HepG2 (cell line): ENCODE measurements around the gene PROC. TPM values are rescaled to one million over a fixed set of nuclear protein-coding genes. Genes with fewer than 3 reads are reported as not detected.

ENCODE experiments used
- ATAC-seq: fragments of 200-7000 bp; cut with Tn5 transposase; 3 replicates; pipeline ENCODE4 v1.9.1; 2020; ENCODE audit warnings: mild to moderate bottlenecking, moderate library complexity
- BruUV-seq: library from RNA; stranded (reverse); fragments of 400-500 nt; replicated peaks from 2 replicates; lab custom pipeline; 2021; lab: Mats Ljungman, UMichigan
- CTCF ChIA-PET: fragments of 300-600 bp; formaldehyde crosslinking; extraction: SDS; loops from one replicate; lab custom pipeline; 2021; ENCODE audit warnings: low total read pairs, inconsistent platforms, low intra/inter-chr PET ratio; lab: Yijun Ruan, JAX
- POLR2A ChIA-PET: fragments of 350-600 bp; sonication (Branson Sonifier 250); formaldehyde crosslinking; loops from one replicate; lab custom pipeline; 2020; ENCODE audit warnings: antibody characterized with exemption, inconsistent platforms; lab: Yijun Ruan, JAX
- DNase-seq: peaks from one replicate; pipeline ENCODE4 v3.0.0-alpha.2; 2015; ENCODE audit warnings: low spot score
- FAIRE-seq: peaks from 3 replicates; lab custom pipeline; 2011; peaks lifted over from hg19 to GRCh38; lab: Jason Lieb, UNC
- H2AFZ ChIP-seq: one replicate; pipeline ENCODE4 v1.6.1; 2011; ENCODE audit warnings: low read length, inconsistent platforms
- H3K27ac ChIP-seq: fragments of 300-600 bp; 3 replicates; pipeline ENCODE4 v1.8.0; 2011; ENCODE audit warnings: mixed run types, mild to moderate bottlenecking, mixed read lengths, low read length, inconsistent platforms; ENCODE audit not compliant: insufficient read depth; ENCODE audit errors: extremely low read length
- H3K27me3 ChIP-seq, 2 experiments: fragments of 200-600 bp in 1 of 2; 2 replicates in 1 of 2; 3 replicates in 1 of 2; pipeline versions ENCODE4 v1.6.0 to v1.8.0; 2011; ENCODE audit warnings: low read length in 2 of 2, mild to moderate bottlenecking in 2 of 2, moderate library complexity in 2 of 2, inconsistent platforms in 1 of 2; ENCODE audit not compliant: insufficient read depth in 2 of 2, control insufficient read depth in 1 of 2
- H3K36me3 ChIP-seq, 2 experiments: fragments of 200-600 bp in 1 of 2; replicated peaks in 1 of 2; 2 replicates in 1 of 2; 3 replicates in 1 of 2; pipeline versions ENCODE4 v1.5.1 to v1.8.0; 2011; ENCODE audit warnings: low read length in 2 of 2, inconsistent platforms in 1 of 2; ENCODE audit not compliant: insufficient read depth in 2 of 2, control insufficient read depth in 1 of 2
- H3K4me1 ChIP-seq: 2 replicates; pipeline ENCODE4 v1.5.1; 2012; ENCODE audit warnings: low read length, inconsistent platforms; ENCODE audit not compliant: insufficient read depth
- H3K4me2 ChIP-seq: 2 replicates; pipeline ENCODE4 v1.6.0; 2011; ENCODE audit warnings: low read depth, low read length, inconsistent platforms
- H3K4me3 ChIP-seq, 3 experiments: fragments of 200-600 bp in 1 of 3; sonication (generic), shearing (Covaris generic) in 1 of 3; replicated peaks in 1 of 3; 2 replicates each; pipeline ENCODE4 v1.5.1; 2011 to 2016; ENCODE audit warnings: low read length in 3 of 3, inconsistent platforms in 2 of 3, low read depth in 2 of 3, mild to moderate bottlenecking in 2 of 3, control low read depth in 1 of 3, mixed read lengths in 1 of 3; ENCODE audit not compliant: insufficient read depth in 1 of 3
- H3K79me2 ChIP-seq: one replicate; pipeline ENCODE4 v1.6.1; 2011; ENCODE audit warnings: low read length, inconsistent platforms; ENCODE audit not compliant: insufficient read depth
- H3K9ac ChIP-seq: 2 replicates; pipeline ENCODE4 v1.6.0; 2011; ENCODE audit warnings: mild to moderate bottlenecking, low read depth, low read length, inconsistent platforms; ENCODE audit not compliant: insufficient read depth
- H3K9me3 ChIP-seq: 2 replicates; pipeline ENCODE4 v1.5.1; 2012; ENCODE audit warnings: mild to moderate bottlenecking, low read length
- H4K20me1 ChIP-seq: 2 replicates; pipeline ENCODE4 v1.6.0; 2011; ENCODE audit warnings: inconsistent platforms, mild to moderate bottlenecking, low read length, moderate library complexity; ENCODE audit not compliant: insufficient read depth
- ATF7-NPFF ChIP-seq: sonication (generic); formaldehyde crosslinking; IDR thresholded peaks from 2 replicates; pipeline ENCODE4 v1.8.1; 2023; ENCODE audit warnings: mild to moderate bottlenecking, low read depth, missing genetic modification reagents, moderate library complexity
- BHLHE40 ChIP-seq: IDR thresholded peaks from 2 replicates; pipeline ENCODE4 v1.6.1; 2011; ENCODE audit warnings: low read length, improper control_type of control experiment
- CEBPB ChIP-seq: IDR thresholded peaks from 2 replicates; pipeline ENCODE4 v1.6.1; 2011; ENCODE audit warnings: low read depth, low read length, improper control_type of control experiment, borderline replicate concordance
- CEBPG ChIP-seq: IDR thresholded peaks from 2 replicates; pipeline ENCODE4 v1.6.1; 2016
- CREB1 ChIP-seq, 2 experiments: fragments of 450-650 bp in 1 of 2; IDR thresholded peaks; 2 replicates each; pipeline ENCODE4 v1.6.1; 2016 to 2017; ENCODE audit warnings: control low read depth in 1 of 2, mild to moderate bottlenecking in 1 of 2, missing compliant biosample characterization in 1 of 2, missing genetic modification characterization in 1 of 2
- CSRNP2 ChIP-seq: sonication (generic); formaldehyde crosslinking; conservative IDR thresholded peaks from 2 replicates; pipeline ENCODE4 v1.8.0; 2022; ENCODE audit warnings: low read depth, missing genetic modification reagents
- GABPB1 ChIP-seq: IDR thresholded peaks from 2 replicates; pipeline ENCODE4 v1.6.1; 2016; ENCODE audit warnings: mild to moderate bottlenecking, missing genetic modification reagents, moderate library complexity, missing compliant biosample characterization
- GATAD1 ChIP-seq: IDR thresholded peaks from 2 replicates; pipeline ENCODE4 v1.6.1; 2016; ENCODE audit warnings: missing genetic modification reagents, missing compliant biosample characterization
- MAX ChIP-seq: IDR thresholded peaks from 2 replicates; pipeline ENCODE4 v1.6.1; 2012; ENCODE audit warnings: inconsistent platforms
- MBNL3 ChIP-seq: fragments of 250-450 bp; sonication (Bioruptor Pico); conservative IDR thresholded peaks from 2 replicates; pipeline ENCODE4 v1.8.0; 2022; ENCODE audit warnings: mild to moderate bottlenecking, inconsistent platforms
- POLR2A ChIP-seq, 2 experiments: IDR thresholded peaks; 2 replicates each; pipeline ENCODE4 v1.6.1; 2011; ENCODE audit warnings: low read depth in 2 of 2, low read length in 2 of 2, mild to moderate bottlenecking in 1 of 2, moderate library complexity in 1 of 2; ENCODE audit not compliant: insufficient read depth in 1 of 2
- THAP11 ChIP-seq: IDR thresholded peaks from 2 replicates; pipeline ENCODE4 v1.6.1; 2016; ENCODE audit warnings: missing biosample characterization, missing genetic modification reagents
- TMF1 ChIP-seq: sonication (generic); formaldehyde crosslinking; IDR thresholded peaks from 2 replicates; pipeline ENCODE4 v1.8.1; 2022; ENCODE audit warnings: low read depth, missing genetic modification reagents
- ZNF121 ChIP-seq: sonication (generic); formaldehyde crosslinking; IDR thresholded peaks from 2 replicates; pipeline ENCODE4 v1.5.0; 2020; ENCODE audit warnings: mild to moderate bottlenecking, missing genetic modification reagents
- ZNF24 ChIP-seq: fragments of 450-650 bp; IDR thresholded peaks from 2 replicates; pipeline ENCODE4 v1.6.1; 2017; ENCODE audit warnings: antibody characterized with exemption, mild to moderate bottlenecking
- WGBS: methylation state at CpG from one replicate; pipeline ENCODE4 v1.1.6; 2017; ENCODE audit warnings: low lambda C conversion rate; 5-methylcytosine and 5-hydroxymethylcytosine counted together
- in situ Hi-C: cut with HindIII; loops from 2 replicates; pipeline ENCODE4 v1.10.0; 2017; ENCODE audit warnings: low pct_unique_long_range_greater_than_20kb; ENCODE audit not compliant: extremely low pct_ligation_motif_present
- intact Hi-C: fragments of 100-400 bp; cut with micrococcal nuclease; formaldehyde crosslinking; loops from one replicate; pipeline ENCODE4 v1.10.0; 2022; ENCODE audit not compliant: unreplicated experiment
- polyA plus RNA-seq, 8 experiments: library from polyadenylated mRNA; depleted of rRNA in 3 of 8; stranded (reverse) in 7 of 8; unstranded in 1 of 8; fragments of >200 nt; fragmentation: Illumina TruSeq in 4 of 8; extraction: Trizol in 4 of 8; gene quantifications; 2 replicates each; pipeline versions ENCODE4 v1.2.1 to v1.2.3, GENCODE V29; 2011 to 2016; ENCODE audit warnings: low read depth in 4 of 8, missing spikeins in 1 of 8, mixed read lengths in 1 of 8; ENCODE audit not compliant: insufficient read depth in 1 of 8
- total RNA-seq, 5 experiments: library from RNA; depleted of rRNA; stranded (reverse); fragments of >200 nt; fragmentation: Illumina TruSeq; extraction: Trizol; gene quantifications; 2 replicates each; pipeline ENCODE4 v1.2.3, GENCODE V29; 2016; ENCODE audit warnings: low read depth in 1 of 5
- TF ChIP-seq, protein P1 (sequence below): sonication (generic); formaldehyde crosslinking; conservative IDR thresholded peaks from 2 replicates; pipeline ENCODE4 v1.4.0; 2020; ENCODE audit warnings: missing genetic modification reagents

The PROC gene
- total and polyA plus RNA-seq, 2 of the 13 experiments (the other 11 are each of a cell fraction or from before 2014, with no cell fraction given) = 134 to 185 TPM

- in situ Hi-C loops = no loop called here
- peaks cover 2 to 7% of the 10 kb centered on the region in 2 experiments; a peak in 2 of 5 replicates for H3K36me3 ChIP-seq
- peaks cover 80% of the 10 kb centered on the region for H3K79me2 ChIP-seq
- TF ChIP-seq ZNF121 (CRISPR knock-in tag) = peak; percentile 89
- no peak for TF ChIP-seq POLR2A (IDR thresholded peaks at IDR 0.05; ENCODE audit: insufficient read depth in 1 of 2, low read depth in 2 of 2, low read length in 2 of 2)
- no peak for TF ChIP-seq GABPB1 (CRISPR knock-in tag)
- no peaks in the 10 kb centered on the region for H3K9me3 ChIP-seq
- no peaks in the 10 kb centered on the region; a peak in 1 of 5 replicates for H3K27me3 ChIP-seq
- H3K27ac ChIP-seq = no peak overlapping the region
- BruUV-seq = no TSS peak
- peaks cover 56% of the 10 kb centered on the region for H3K4me1 ChIP-seq
- 98% methylated on average over 6 of the region's 6 CpGs for WGBS
- no peak overlapping the region for H2AFZ ChIP-seq
- H3K4me3 ChIP-seq = no peak overlapping the region
- no peak for FAIRE-seq
- ATAC-seq = no peak
- DNase-seq = no peak
- ChIA-PET CTCF (no interaction called here), POLR2A (interaction anchor here (3.7 kb wide), 1 partner anchor 69 kb away, joined by 33 read pairs; no protein-coding TSS in a partner anchor)
- H3K9ac ChIP-seq = no peak overlapping the region
- peak overlapping the region; percentile 84; the same call in 1 of the 2 replicates for H3K4me2 ChIP-seq
- peaks cover 28% of the 10 kb centered on the region for H4K20me1 ChIP-seq
- intact Hi-C loops = no loop called here
Observed at GRCh38 chr2:127384529-127384928, 33.7 kb upstream of the PROC start.

DNA sequence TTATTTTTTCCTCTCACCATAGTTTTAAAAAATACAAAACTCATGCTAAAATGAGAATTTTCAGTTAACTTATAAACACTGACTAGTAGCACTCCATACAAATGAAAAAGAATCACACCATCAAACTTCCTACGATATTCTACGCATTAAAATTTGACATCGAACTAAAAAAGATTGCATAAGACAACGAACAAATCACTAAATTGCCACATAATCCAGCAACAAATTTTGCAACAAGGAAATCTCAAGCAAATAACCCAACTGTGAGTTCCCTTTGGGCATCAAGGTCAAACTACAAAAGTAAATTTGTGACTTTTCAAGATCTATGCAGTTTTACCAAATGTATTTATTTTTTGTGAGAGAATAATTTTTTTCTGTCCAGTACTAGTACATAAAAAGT, 32.0 kb upstream of the PROC start:
- peaks cover 63% of the 10 kb centered on the region for H3K79me2 ChIP-seq
- DNase-seq = no peak
- TF ChIP-seq THAP11 (CRISPR knock-in tag) (0 out of 2 replicates have a peak, but pooled peaks have one; percentile 31), MBNL3 (no peak), GATAD1 (no peak), CREB1 (IDR thresholded peaks at IDR 0.05) (no peak), CREB1 (CRISPR knock-in tag; IDR thresholded peaks at IDR 0.05) (0 out of 2 replicates have a peak, but pooled peaks have one; percentile 3), ZNF24 (no peak), TMF1 (CRISPR knock-in tag) (no peak), BHLHE40 (no peak), CEBPG (peak; percentile 81), CSRNP2 (CRISPR knock-in tag) (no peak), ATF7-NPFF (CRISPR knock-in tag) (no peak), MAX (no peak), CEBPB (peak; percentile 94)
- TF ChIP-seq, protein P1, sequence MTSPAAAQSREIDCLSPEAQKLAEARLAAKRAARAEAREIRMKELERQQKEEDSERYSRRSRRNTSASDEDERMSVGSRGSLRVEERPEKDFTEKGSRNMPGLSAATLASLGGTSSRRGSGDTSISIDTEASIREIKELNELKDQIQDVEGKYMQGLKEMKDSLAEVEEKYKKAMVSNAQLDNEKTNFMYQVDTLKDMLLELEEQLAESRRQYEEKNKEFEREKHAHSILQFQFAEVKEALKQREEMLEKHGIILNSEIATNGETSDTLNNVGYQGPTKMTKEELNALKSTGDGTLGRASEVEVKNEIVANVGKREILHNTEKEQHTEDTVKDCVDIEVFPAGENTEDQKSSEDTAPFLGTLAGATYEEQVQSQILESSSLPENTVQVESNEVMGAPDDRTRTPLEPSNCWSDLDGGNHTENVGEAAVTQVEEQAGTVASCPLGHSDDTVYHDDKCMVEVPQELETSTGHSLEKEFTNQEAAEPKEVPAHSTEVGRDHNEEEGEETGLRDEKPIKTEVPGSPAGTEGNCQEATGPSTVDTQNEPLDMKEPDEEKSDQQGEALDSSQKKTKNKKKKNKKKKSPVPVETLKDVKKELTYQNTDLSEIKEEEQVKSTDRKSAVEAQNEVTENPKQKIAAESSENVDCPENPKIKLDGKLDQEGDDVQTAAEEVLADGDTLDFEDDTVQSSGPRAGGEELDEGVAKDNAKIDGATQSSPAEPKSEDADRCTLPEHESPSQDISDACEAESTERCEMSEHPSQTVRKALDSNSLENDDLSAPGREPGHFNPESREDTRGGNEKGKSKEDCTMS (CRISPR knock-in tag) = no peak

More for the DNA sequence above, 32.0 kb upstream of the PROC start:
- 5% methylated on average over 4 of the region's 4 CpGs for WGBS
- Histone ChIP-seq H3K9ac (peak overlapping the region; percentile 100), H4K20me1 (peaks cover 22% of the 10 kb centered on the region), H3K4me1 (peaks cover 55% of the 10 kb centered on the region), H3K27ac (peak overlapping the region; percentile 99), H3K4me2 (peak overlapping the region; percentile 84), H3K36me3 (peaks cover 2 to 7% of the 10 kb centered on the region in 2 experiments; a peak in 2 of 5 replicates), H3K9me3 (no peaks in the 10 kb centered on the region), H3K4me3 (peak overlapping the region; percentile 70 to 95 (median 94); a peak in 5 of 6 replicates), H2AFZ (no peak overlapping the region), H3K27me3 (no peaks in the 10 kb centered on the region; a peak in 1 of 5 replicates)
- in situ Hi-C loops (no loop called here), intact Hi-C loops (loop anchor here (2.0 kb wide), 1 partner anchor 23 kb away; no protein-coding TSS in a partner anchor)
- FAIRE-seq (no peak), ATAC-seq (no peak)
- ChIA-PET CTCF (no interaction called here), POLR2A (interaction anchor here (1.0 to 3.7 kb wide), 7 partner anchors 19 to 92 kb away, joined by 3 to 33 read pairs (median 4); partner anchors contain the start of gene ERCC3)
- no TSS peak for BruUV-seq
